Brain pericyte (primary cell): ENCODE results near the gene HEPACAM2.

Experiments
- DNase-seq: peaks from one replicate; pipeline ENCODE4 v3.0.0-alpha.2; 2012; ENCODE audit warnings: low read depth, low spot score

Gene HEPACAM2

DNA sequence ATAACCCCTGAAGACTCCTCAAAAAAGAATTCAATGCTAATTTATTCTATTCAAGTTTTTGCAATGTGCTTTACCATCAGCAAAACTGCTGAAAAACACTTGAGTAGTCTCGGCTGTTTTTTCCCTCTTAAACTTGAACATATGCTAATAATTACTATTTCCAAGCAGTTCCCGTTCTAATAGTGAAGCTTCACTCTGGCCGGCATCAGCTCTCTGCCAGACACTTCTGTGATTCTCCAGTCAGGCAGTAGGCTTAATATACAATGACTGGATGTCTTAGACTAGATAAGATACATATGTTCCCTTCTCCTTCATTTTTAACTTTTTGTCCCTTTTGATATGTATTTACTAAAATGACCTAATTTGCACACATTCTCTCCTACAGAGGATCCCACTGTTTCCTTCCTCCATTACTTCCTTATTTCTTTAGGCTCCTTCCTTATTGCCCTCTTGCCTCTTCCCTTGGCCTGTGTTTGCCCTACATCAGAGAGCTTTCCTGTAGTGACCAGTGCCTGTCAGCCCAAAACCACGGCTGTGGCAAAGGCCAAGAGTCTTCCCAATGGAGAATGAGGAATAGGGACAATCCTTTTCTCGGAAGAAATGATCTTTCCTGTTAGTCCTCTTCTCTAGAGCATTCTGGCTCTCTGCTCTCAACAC, 23.5 kb downstream of the HEPACAM2 start:
- no peak for DNase-seq

DNA sequence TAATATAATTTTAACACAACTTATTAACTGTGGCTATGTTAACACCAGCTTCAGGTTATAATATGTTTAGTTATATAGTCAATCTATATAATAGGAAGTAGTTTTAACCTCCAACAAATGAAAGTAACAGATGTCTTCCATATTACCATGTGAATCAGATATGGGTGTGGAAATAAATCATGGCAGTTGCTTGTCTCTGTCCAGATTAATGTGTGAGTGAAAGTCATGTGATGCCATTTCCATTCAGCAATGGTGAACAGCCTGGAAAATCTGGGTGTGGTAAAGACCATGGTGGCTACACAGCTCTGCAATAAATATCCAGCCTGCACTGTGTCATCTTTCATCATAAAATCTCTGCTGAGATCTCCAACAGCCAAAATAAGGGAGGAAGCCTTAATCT, 27.8 kb downstream of the HEPACAM2 start:
- DNase-seq, result no peak

DNA sequence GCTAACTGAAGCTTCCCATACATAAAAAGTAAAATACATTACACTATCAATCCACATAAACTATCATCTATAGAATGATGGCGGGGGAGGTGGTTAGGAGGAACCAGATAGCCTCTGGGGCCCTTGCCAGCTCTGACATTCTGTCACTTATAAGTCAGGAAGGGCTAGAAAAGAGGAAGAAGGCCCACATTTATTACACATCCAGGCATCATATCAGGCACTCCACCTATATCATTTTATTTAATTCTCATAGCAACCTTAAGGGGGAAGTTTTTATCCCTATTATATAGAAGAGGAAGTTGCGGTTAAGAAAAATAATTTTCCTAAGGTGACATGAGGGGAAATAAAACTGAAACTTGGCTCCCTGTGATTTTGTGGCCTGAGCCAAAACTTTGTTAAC, 29.9 kb downstream of the HEPACAM2 start:
- DNase-seq, result no peak

DNA sequence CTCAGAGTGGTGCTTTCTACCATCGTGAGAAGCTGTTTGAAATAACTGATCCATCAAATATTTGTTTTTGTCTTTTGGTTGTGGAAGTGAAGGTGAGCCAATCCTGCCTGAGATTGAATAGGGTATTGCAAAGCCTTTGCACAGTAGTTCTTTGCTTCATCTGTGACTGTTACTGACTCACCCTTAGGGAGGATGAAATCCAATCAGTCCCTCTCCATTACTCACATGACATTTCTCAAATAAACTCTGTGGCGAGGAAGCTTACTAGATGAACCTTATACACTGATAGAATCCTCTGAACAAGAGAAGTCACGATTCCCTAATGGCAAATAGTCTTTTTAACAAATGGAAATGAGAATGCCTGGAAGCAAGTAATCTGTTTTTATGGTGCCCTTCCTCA, 31.9 kb downstream of the HEPACAM2 start:
- no peak for DNase-seq

DNA sequence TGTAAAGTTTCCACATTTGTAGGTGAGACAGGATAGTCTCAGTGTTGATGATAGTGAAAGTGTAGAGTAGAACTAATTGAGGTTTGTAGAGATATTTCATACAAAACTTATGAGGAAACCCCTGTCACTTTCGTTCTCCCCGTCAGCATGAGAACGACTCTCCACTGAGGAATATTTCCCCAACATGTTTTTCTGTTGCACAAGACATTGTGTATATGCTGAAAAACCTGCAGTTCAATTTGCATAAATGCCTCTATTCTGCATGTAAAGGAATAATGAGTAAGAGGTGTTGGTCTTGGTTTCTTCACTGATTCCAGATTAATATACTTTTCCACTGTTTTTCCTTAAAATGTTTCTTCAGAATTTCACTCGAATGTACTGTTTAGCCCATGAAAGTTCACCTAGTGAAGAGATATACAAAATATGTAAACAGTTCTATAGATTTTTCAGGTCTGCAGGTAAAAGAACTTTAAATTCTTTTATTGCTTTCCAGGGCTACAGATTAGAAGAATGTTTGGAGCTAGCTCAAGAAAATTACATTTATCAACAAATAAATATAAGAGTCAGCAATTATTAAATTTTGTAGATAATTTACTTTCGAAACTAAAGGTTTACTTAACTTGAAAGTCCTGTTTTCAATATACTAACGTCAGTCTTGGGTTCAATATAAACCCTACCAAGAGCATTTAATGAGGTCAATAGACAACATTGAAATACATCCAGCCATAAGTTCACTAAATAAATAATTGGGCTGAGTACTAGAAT, 37.2 kb downstream of the HEPACAM2 start:
- DNase-seq, result no peak

DNA sequence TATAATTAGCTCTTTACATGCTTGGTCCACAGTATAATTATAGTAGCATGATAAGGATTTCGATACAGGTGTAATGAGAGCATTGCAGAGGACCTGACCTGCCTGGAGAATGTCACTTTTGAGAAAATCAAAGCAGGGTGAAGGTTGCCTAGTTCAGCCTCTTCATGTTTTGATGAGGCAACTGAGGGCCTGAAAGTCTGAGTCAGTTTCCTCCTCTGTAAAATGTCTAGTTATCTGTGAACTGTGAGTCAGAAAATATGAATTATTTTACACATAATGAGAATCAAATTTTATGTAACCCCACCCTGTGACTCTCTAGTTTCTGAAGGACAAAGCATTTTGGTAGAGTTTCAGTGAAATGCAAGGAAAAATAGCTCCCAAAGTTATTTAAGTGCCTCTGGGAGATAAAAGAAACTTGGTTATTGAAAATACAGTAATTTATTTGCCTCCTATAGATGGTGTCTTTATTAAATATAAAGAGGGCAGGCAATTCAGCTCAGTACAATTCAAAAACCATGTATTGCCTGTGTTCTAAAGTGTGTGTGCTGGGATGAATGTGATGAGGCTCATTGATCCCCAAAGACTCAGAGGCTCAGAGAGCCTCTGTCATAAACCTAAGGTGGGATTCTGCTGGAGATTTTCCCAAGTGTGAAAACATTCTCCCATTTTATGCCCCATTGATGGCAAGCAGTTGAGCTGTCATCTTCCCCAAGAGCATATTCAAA, 40.8 kb downstream of the HEPACAM2 start:
- DNase-seq, result no peak

DNA sequence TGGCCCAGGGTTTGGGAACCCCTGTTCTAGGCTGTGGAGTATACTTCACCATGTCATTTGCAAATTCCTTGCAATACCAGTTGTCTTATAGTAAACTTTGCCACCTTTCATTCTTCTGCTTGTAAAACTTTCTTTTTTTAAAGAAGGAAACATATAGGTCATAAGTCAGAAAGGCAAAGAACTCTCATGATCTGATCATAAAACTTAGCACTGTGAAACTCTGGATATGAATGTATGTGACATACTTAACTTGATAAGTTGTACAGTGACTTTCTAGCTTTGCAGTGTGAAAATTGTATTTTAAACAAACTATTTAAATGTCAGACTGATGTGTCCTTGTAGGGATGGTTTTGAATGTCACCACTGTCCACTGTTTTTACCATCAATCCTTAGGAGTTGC, 47.1 kb downstream of the HEPACAM2 start:
- no peak for DNase-seq

DNA sequence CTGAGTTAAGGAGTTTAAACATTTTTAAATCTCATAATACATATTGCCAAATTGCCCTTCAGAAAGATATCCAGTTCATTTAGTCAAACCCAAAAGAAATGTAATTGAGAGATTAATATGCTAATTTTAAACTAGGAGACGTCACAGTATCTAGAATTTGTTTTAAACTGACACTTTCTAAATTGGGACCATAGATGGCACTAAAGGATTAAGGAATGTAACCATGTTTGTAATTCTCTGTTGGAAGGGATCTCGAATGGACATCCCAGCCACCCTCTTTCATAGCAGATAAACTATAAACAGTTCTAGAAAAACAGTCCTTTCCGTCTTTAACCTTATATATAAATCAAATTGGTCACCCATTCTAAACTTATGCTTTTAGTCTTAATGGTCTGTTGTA, 48.1 kb downstream of the HEPACAM2 start:
- DNase-seq, result no peak

DNA sequence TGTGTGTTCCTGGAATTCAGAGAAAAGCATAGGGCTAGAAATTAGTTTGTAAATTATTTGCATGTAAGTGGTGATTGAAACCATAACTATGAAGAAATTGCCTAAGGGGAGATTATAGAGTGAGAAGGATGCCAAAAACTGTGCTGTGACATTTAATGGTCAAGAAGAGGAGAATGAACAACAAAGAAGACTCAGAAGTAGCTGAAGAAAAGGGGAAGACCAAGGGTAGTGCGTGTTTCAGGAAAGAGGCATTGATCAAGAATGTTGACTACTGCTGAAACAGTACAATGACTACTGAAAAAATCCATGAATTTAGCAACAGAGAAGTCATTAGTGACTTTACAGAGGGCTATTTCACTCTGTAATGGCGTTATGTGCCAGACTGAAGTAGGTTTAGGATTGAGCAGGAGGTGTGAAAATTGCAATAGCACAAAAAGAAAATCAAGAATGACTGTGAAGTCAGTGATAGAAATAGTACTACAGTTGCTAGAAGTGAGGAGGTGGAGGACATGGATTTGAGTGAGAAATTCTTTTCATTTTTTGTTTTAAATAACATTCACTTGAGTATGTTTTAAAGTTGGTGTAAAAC, 49.2 kb downstream of the HEPACAM2 start:
- no peak for DNase-seq

DNA sequence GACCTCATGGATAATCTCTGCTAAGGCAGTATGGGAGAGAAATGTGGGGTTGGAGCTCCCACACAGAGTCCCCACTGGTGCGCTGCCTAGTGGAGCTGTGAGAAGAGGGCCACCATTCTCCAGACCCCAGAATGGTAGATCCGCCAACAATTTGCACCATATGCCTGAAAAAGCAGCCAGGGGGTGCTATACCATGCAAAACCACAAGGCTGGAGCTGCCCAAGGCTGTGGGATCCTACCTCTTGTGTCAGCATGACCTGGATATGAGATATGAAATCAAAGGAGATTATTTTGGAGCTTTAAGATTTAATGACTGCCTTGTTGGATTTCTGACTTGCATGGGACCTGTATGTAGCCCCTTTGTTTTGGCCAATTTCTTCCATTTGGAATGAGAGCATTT, 51.0 kb downstream of the HEPACAM2 start:
- DNase-seq, result no peak

DNA sequence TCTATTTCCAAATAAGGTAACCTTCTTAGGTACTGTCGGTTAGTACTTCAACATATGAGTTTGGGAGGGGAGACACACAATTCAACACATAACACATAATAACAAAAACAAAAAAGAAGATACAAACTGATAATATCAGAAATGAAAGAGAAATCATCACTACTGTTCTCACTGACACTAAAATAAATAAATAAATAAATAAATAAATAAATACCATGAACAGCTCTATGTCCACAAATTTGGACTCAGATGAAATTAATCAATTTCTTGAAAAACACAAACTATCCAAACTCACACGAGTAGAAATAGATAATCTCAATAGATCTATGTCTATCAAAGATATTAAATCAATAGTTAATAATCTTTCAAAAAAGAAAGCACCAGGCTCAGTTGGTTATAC, 53.6 kb downstream of the HEPACAM2 start:
- no peak for DNase-seq

DNA sequence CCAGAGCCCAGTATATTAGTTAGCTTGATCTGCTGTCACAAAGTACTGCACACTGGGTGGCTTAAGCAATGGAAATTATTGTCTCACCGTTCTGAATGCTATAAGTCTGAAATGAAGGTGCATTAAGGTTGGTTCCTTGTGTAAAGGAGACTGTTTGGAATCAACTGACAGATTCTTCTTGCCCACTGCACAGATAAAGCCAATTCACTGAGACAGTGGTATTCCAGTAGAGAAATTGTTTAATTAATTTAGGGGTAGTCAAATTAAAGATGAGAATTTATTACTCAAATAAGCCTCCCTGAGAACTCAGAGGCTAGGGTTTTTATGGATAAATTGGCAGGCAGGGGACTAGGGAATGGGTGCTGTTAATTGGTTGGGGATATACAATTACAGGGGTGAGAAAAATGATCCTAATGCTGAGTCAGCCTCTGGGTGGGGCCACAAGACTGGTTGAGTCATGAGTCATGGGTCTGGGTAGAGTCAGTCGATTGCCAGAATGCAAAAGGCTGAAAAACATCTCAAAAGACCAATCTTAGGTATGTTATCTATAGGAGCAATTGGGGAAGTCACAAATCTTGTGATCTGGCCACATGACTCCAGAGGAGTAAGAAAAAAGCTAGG, 54.6 kb downstream of the HEPACAM2 start:
- DNase-seq, result no peak

DNA sequence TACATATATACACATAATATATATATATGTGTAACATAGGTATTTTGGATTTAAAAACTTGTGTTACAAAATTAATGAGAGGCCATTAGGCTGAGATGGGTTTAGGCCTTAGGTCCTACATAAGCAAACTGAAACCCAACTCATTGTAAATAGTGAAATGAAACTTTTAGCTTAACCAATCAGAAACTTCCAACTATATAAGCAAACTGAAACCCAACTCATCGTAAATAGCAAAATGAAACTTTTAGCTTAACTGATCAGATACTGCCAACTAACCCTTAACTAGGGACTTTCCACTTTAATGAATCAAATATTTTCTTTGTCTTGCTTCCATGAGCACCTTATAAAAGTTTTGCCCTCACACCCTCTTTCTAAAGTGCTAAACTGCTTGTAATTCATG, 60.8 kb downstream of the HEPACAM2 start:
- no peak for DNase-seq

DNA sequence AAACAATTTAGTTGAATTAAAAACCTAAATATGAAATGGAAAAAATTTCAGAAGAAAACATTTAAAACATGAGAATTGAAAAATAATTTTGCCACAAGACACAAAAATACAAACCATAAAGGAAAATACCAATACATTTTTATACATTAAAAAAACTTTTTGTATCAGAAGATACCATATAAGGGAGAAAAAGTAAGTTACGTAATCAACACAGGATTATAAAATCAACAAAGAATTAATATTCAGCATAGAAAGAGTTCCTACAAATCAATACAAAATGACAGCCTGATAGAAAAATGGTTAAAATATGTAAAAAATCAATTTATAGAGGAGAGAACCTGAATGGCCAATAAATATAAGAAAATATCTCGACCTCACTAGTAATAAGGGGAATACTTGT, 61.5 kb downstream of the HEPACAM2 start:
- no peak for DNase-seq

DNA sequence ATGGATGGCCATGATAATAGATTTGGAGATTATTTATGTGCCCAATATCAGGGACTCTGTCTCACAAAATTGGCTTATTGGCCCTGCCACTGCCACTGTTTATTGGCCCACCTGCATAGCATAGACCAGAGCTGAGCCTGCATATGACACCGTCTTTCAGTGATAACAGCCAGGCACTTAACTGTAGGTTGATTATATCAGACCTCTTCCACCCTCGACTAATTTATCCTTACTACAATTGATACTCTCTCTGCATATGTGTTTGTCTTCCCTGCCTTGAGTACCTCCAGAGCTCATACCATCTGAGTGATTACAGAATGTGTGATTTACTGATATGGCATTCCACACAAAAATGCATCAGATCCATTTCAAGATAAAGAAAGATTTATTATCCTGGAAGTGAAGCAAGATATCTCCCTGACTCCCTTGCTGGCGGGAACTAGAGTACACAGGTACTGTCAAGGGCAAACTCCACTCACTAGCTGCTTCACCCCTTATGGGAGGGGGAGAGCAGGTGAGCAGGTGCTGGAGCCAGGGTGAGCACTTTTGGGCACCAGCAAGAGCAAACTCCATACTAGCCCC, 65.0 kb downstream of the HEPACAM2 start:
- no peak for DNase-seq

DNA sequence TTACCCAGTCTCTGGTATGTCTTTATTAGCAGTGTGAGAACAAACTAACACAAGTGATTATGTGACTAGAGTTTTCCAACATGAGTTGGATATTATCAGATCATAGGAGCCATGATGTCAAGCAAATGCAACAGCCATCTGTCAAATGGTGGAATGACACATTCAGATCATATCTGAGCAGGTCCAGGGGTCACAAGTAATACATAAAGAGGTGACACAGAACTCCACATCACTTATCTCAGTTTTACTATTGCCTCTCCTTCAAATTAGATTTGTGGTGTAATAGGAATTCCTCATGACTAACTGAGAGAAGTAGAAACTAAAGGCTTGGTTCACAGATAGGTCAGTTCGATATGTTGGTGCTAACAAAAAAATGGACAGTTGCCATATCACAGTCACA, 65.9 kb downstream of the HEPACAM2 start:
- no peak for DNase-seq

DNA sequence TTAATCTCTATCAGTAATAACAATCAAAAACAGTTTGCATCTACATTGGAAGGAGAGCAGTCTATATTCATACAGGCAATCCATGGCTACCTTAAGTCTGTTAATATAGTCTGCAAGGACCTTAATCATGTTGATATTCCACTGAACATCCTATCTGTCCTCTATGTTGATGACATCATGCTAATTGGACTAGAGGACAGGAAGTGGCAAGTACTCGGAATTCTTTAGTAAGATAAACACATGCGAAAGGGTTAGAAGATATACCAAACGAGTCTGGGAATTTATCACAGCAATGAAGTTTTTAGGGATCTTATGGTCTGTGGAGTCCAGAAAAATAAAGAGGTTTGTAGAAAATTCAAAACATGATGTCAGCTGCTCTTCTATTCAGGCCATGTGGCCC, 66.8 kb downstream of the HEPACAM2 start:
- DNase-seq, result no peak

DNA sequence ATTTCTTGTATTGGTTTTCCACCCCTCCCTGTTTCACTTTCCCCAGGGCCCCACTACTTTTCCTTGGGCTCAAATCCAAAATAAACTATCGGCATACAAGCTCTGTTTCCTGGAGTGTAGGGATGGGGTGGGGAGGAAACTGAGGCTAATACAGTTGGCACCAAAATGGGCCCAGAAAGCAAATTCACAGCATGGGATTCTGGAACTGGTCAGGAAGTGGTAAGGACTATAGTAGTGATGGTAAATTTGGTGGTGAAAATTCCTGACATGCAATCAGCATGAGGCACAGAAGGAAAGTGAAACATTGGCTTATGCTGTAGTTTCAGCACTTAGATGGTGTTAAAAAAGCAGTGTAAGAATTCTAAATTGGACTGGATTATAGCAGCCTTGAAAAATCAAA, 69.4 kb downstream of the HEPACAM2 start:
- no peak for DNase-seq

DNA sequence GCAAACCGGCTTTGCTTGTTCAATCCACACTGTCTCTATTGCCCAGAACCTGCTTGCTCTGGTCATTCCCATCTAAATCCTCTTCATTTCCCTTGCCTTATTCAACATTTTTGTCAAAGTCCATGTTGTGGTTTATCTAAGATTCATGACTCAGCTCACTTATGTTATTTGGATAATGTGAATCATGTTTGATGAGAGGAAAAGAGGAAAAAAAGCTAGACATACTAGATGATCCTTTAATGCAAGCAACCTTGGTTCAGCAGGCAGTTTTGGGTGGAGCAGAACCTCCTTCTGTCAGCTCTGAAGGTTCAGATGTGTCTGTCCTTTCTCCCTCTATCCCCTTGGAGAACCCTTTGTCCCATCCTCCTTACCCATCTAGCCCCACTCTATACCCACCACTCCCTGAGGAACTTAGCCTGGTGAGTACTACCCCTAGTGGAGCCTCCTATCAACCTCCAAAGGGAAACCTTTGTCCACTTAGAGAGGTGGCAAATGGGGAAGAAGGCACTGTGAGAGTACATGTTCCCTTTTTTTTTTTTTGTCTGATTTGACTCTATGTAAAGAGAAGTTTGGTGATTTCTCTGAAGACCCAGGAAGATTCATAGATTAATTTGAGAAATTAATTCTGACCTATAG, 76.0 kb downstream of the HEPACAM2 start:
- no peak for DNase-seq

DNA sequence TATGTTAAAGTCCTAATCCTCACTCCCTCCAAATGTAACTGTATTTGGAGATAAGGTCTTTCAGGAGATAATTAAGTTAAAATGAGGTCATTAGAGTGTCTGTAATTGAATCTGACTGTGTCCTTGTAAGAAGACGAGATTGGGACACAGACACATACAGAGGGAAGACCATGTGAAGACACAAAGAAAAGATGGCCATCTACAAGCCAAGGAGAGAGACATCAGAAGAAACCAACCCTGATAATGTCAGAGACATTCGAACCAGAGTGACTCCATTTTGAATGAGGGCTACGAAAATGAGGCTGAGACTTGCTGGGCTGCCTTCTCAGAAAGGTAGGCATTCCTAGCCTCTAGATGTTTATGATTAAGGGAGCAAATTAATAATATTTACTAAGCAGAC, 77.5 kb downstream of the HEPACAM2 start:
- no peak for DNase-seq

DNA sequence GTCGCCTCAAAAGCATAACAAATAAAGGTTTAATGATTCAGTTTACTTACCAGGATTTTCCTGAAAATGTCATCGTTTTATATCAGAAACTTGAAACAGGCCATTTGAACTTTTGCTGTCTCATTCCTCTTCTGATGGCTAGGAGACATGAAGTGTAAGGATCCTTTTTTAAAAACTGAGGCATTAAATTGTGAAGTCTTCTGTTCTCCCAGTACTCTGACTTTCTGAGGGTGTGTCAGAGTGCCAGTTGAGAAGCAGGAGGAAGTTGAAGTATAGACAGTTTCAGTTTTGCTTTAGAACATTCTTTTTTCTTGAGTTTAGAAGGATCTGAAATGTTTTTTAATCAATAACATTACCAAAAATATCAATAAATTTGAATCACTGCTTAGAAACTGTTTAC, 78.1 kb downstream of the HEPACAM2 start, which contains the start of gene SAMD9L:
Gene SAMD9L, minus strand, starts transcription at position 242 of the 400 bp plus-strand sequence. CDS start 12,414 bp downstream, outside the sequence.
- no peak for DNase-seq
